Measurements from ENCODE around the gene STOM.

STOM gene

DNA sequence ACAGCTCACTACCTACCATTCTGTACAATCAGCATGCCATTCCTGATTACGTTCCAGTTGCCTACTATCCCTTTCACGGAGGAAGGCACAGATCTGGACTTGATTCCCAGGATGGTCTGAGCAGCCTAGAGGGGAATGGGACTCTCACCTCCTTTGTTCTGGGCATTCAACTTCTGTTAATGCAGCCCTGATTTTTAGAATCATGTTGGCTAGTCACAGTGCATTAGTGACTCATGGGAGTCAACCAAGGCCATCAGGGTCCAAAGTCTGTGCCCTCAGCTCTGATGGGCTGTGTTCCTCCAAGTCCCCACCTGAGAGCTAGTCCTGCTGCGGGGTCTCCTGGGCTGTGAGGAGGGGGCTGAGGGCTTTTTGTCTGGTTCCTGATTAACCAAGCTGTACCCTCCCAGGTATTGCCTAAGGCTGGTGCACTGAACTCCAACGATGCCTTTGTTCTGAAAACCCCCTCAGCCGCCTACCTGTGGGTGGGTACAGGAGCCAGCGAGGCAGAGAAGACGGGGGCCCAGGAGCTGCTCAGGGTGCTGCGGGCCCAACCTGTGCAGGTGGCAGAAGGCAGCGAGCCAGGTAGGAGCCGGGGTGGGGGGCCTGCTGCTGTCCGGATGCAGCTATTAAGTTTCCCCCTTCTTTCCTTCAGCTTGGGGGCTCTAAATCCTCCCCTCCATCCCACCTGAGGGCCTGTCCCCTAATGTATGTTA lies 43.0 kb downstream of the STOM start:
- TF ChIP-seq, protein P1, sequence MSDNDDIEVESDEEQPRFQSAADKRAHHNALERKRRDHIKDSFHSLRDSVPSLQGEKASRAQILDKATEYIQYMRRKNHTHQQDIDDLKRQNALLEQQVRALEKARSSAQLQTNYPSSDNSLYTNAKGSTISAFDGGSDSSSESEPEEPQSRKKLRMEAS (IDR thresholded peaks at IDR 0.05; ENCODE audit: low read depth, low read length) = no peak
- TF ChIP-seq, protein P2, sequence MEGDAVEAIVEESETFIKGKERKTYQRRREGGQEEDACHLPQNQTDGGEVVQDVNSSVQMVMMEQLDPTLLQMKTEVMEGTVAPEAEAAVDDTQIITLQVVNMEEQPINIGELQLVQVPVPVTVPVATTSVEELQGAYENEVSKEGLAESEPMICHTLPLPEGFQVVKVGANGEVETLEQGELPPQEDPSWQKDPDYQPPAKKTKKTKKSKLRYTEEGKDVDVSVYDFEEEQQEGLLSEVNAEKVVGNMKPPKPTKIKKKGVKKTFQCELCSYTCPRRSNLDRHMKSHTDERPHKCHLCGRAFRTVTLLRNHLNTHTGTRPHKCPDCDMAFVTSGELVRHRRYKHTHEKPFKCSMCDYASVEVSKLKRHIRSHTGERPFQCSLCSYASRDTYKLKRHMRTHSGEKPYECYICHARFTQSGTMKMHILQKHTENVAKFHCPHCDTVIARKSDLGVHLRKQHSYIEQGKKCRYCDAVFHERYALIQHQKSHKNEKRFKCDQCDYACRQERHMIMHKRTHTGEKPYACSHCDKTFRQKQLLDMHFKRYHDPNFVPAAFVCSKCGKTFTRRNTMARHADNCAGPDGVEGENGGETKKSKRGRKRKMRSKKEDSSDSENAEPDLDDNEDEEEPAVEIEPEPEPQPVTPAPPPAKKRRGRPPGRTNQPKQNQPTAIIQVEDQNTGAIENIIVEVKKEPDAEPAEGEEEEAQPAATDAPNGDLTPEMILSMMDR (IDR thresholded peaks at IDR 0.05; ENCODE audit: low read depth, low read length) = no peak
- TF ChIP-seq POLR2A (IDR thresholded peaks at IDR 0.05; ENCODE audit: extremely low read depth, insufficient read length) = no peak
- no peak for TF ChIP-seq MYC (IDR thresholded peaks at IDR 0.05; ENCODE audit: low read depth, low read length)
- H3K4me3 ChIP-seq (ENCODE audit: low read depth, low read length) = no peak overlapping the region
- no peak for DNase-seq (ENCODE audit: low read depth)

DNA sequence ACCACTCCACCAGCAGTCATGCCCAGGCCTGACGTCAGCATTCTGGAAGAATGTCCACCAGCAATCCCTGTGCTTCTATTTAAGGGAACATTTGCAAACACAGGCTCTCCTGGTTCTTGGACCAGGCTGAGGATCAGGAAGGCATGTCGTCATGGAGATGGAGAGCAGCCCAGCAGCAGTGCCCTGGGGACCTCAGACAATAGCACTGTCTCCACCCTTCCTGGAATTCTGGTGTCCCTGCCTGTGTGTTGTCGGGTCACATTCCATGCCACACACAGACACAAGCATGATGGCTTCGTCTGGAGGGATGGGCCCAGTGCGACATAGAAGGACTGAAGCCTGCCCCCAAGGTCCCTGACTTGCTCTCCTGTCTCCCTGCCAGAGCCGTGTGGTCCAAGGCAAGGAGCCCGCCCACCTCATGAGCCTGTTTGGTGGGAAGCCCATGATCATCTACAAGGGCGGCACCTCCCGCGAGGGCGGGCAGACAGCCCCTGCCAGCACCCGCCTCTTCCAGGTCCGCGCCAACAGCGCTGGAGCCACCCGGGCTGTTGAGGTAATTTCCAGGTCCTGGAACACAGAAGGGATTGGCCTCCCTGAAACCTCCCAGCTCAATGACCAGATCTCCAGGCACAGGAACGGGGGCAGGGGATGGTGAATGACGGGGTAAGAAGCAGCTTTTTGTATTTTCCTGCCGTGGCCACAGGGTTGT lies 43.8 kb downstream of the STOM start:
- DNase-seq (ENCODE audit: low read depth) = no peak
- TF ChIP-seq, protein P2 (IDR thresholded peaks at IDR 0.05; ENCODE audit: low read depth, low read length) = no peak
- H3K4me3 ChIP-seq (ENCODE audit: low read depth, low read length) = no peak overlapping the region

DNA sequence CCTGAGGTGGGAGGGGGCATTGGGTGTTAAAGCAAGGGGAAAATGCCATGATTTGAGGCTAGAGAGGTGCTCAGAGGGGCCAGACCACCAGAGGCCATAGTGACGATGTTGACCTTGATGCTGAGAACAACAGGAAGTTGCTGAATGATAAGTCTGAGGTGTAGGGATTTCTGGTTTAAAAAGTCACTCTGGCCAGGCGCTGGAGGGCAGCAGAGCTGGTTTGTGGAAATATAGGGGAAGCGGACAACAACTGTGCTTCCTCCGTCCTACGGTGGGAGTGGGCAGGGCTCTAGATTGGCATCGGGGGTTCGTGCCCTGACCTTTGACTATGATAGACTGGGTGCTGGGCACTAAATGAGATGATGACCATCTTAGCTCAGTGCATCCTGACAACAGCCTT lies 44.7 kb downstream of the STOM start:
- no peak overlapping the region for H3K4me3 ChIP-seq (ENCODE audit: low read depth, low read length)
- TF ChIP-seq, protein P1 (IDR thresholded peaks at IDR 0.05; ENCODE audit: low read depth, low read length) = no peak
- TF ChIP-seq MYC (IDR thresholded peaks at IDR 0.05; ENCODE audit: low read depth, low read length) (no peak), POLR2A (IDR thresholded peaks at IDR 0.05; ENCODE audit: extremely low read depth, insufficient read length) (no peak)
- TF ChIP-seq, protein P2 (IDR thresholded peaks at IDR 0.05; ENCODE audit: low read depth, low read length) = no peak
- no peak for DNase-seq (ENCODE audit: low read depth)

DNA sequence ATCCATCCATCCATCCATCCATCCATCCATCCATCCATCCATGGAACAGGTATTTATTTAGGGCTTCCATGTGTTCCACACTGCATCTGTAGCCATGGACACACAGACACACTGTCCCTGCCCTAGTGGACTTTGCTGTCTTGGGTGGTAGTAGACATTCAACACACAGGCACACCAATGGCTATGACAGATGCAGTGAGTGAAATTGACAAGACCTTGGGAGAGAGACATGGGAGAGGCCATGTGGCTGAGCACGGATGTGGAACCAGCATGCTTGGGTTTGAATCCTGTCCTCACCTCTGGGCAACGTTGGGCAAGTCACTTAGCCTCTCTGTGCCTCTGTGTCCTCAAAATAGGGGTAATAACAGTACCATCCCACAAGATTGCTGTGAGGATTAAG lies 45.3 kb downstream of the STOM start:
- no peak overlapping the region for H3K4me3 ChIP-seq (ENCODE audit: low read depth, low read length)
- TF ChIP-seq MYC (IDR thresholded peaks at IDR 0.05; ENCODE audit: low read depth, low read length) (no peak), POLR2A (IDR thresholded peaks at IDR 0.05; ENCODE audit: extremely low read depth, insufficient read length) (no peak)
- TF ChIP-seq, protein P2 (IDR thresholded peaks at IDR 0.05; ENCODE audit: low read depth, low read length) = no peak
- TF ChIP-seq, protein P1 (IDR thresholded peaks at IDR 0.05; ENCODE audit: low read depth, low read length) = no peak
- DNase-seq (ENCODE audit: low read depth) = no peak

DNA sequence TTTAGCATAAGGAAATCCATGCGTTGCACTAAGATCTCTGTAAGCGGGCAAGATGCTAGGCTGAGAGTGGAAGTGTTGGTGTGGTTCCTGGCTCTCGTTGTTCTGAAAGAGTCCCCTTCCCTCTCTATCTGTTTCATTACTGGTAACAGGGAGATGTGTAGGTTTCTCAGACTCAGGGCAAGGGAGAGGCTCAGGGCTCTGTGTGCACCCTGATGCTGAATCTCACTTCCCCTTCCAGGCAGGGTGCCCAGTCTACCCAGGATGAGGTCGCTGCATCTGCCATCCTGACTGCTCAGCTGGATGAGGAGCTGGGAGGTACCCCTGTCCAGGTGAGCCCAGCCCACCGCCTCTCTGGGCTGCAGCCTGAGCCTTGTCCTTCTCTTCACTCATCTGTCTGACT lies 45.7 kb downstream of the STOM start:
- TF ChIP-seq, protein P2 (IDR thresholded peaks at IDR 0.05; ENCODE audit: low read depth, low read length) = no peak
- TF ChIP-seq, protein P1 (IDR thresholded peaks at IDR 0.05; ENCODE audit: low read depth, low read length) = no peak
- TF ChIP-seq POLR2A (IDR thresholded peaks at IDR 0.05; ENCODE audit: extremely low read depth, insufficient read length) (no peak), MYC (IDR thresholded peaks at IDR 0.05; ENCODE audit: low read depth, low read length) (no peak)
- DNase-seq (ENCODE audit: low read depth) = no peak
- no peak overlapping the region for H3K4me3 ChIP-seq (ENCODE audit: low read depth, low read length)
